Neural cell (in vitro differentiated cells): Measurements from ENCODE around the gene ZNF821.

Source experiments
- EZH2 ChIP-seq: fragments of 200-600, 300-800 bp; shearing (Covaris generic), sonication (generic); IDR thresholded peaks from 2 replicates; pipeline ENCODE4 v1.6.1; 2014; ENCODE audit warnings: antibody characterized with exemption, low read length, borderline replicate concordance, mild to moderate bottlenecking; ENCODE audit not compliant: insufficient read depth, poor library complexity, severe bottlenecking
- POLR2AphosphoS5 ChIP-seq: IDR thresholded peaks from 2 replicates; pipeline ENCODE4 v1.6.1; 2012
- TAF1 ChIP-seq: IDR thresholded peaks from 2 replicates; pipeline ENCODE4 v1.6.1; 2012; ENCODE audit warnings: low read depth
- TF ChIP-seq, protein P1 (sequence below): fragments of 450-650 bp; IDR thresholded peaks from 2 replicates; pipeline ENCODE4 v1.5.1; 2014; ENCODE audit warnings: antibody characterized with exemption, mild to moderate bottlenecking, moderate library complexity; ENCODE audit not compliant: poor library complexity, severe bottlenecking

DNA sequence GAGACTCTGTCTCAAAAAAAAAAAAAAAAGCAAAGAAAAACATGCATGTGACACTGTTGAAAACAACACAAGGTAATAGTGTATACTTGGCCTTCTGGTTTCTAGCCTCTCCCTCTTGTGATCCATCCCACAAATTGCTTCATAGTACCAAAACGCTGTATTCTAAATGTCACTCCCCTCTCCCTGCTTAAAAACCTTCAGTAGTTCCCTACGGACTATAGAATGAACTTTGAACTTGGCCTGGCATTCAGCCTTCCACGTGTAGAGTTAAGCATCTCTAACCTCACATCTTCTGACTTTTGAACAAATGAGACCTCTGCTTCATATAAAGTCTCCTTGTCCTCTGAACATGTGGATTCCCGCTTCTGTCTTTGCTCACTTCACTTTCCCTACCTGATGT is 5.1 kb downstream of the ZNF821 start:
- TF ChIP-seq EZH2 = no peak
- TF ChIP-seq, protein P1, sequence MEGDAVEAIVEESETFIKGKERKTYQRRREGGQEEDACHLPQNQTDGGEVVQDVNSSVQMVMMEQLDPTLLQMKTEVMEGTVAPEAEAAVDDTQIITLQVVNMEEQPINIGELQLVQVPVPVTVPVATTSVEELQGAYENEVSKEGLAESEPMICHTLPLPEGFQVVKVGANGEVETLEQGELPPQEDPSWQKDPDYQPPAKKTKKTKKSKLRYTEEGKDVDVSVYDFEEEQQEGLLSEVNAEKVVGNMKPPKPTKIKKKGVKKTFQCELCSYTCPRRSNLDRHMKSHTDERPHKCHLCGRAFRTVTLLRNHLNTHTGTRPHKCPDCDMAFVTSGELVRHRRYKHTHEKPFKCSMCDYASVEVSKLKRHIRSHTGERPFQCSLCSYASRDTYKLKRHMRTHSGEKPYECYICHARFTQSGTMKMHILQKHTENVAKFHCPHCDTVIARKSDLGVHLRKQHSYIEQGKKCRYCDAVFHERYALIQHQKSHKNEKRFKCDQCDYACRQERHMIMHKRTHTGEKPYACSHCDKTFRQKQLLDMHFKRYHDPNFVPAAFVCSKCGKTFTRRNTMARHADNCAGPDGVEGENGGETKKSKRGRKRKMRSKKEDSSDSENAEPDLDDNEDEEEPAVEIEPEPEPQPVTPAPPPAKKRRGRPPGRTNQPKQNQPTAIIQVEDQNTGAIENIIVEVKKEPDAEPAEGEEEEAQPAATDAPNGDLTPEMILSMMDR = no peak
- no peak for TF ChIP-seq POLR2AphosphoS5
- no peak for TF ChIP-seq TAF1
